CD4-positive, alpha-beta T cell treated with Interferon gamma for 1 hour (primary cell): ENCODE data around the gene CD180.
A peak's percentile ranks its signal among the peaks of the same experiment; 100 is the strongest.

ENCODE experiments used
- DNase-seq: peaks from one replicate; pipeline ENCODE4 v3.0.0-alpha.2; 2020

The CD180 gene

GRCh38 chr5:67209141-67209771, 12.7 kb upstream of the CD180 start:
- DNase-seq: peak; percentile 59

- no peak for DNase-seq
Measured at GRCh38 chr5:67208403-67208802, 11.8 kb upstream of the CD180 start.

- DNase-seq: peak; percentile 83
Measured at GRCh38 chr5:67206929-67207328, 10.3 kb upstream of the CD180 start.

- DNase-seq: no peak
Measured at GRCh38 chr5:67206461-67206860, 9.9 kb upstream of the CD180 start.

GRCh38 chr5:67205981-67206380, 9.4 kb upstream of the CD180 start:
- no peak for DNase-seq

- no peak for DNase-seq
Measured at GRCh38 chr5:67204821-67205220, 8.2 kb upstream of the CD180 start.

- DNase-seq: no peak
Measured at GRCh38 chr5:67203701-67204074, 7.1 kb upstream of the CD180 start.

GRCh38 chr5:67202828-67203227, 6.2 kb upstream of the CD180 start:
- DNase-seq: no peak

GRCh38 chr5:67201897-67202549, 5.4 kb upstream of the CD180 start:
- DNase-seq: no peak

GRCh38 chr5:67200809-67201562, 4.4 kb upstream of the CD180 start:
- no peak for DNase-seq

- no peak for DNase-seq
Measured at GRCh38 chr5:67199859-67200258, 3.3 kb upstream of the CD180 start.

GRCh38 chr5:67198917-67199316, 2.3 kb upstream of the CD180 start:
- DNase-seq: no peak

- no peak for DNase-seq
Measured at GRCh38 chr5:67197536-67197935, 937 bp upstream of the CD180 start.

GRCh38 chr5:67195406-67196275, 958 bp downstream of the CD180 start:
- peak; percentile 17 for DNase-seq

GRCh38 chr5:67194166-67194565, 2.4 kb downstream of the CD180 start:
- peak; percentile 23 for DNase-seq

GRCh38 chr5:67193439-67193807, 3.2 kb downstream of the CD180 start:
- DNase-seq: no peak

- DNase-seq: no peak
Measured at GRCh38 chr5:67192719-67193438, 3.7 kb downstream of the CD180 start.

GRCh38 chr5:67190861-67191260, 5.7 kb downstream of the CD180 start:
- no peak for DNase-seq

GRCh38 chr5:67190410-67190809, 6.2 kb downstream of the CD180 start:
- no peak for DNase-seq

GRCh38 chr5:67189931-67190330, 6.7 kb downstream of the CD180 start:
- no peak for DNase-seq

GRCh38 chr5:67189079-67189354, 7.6 kb downstream of the CD180 start:
- no peak for DNase-seq

- DNase-seq: no peak
Measured at GRCh38 chr5:67188274-67189078, 8.1 kb downstream of the CD180 start.
